ENCODE measurements around the gene SCAMP4. TPM values are rescaled to one million over a fixed set of nuclear protein-coding genes. Genes with fewer than 3 reads are reported as not detected.

SCAMP4 gene
- total and polyA plus RNA-seq, 2 of the 13 experiments (the other 11 are each of a cell fraction or from before 2014, with no cell fraction given) = 10.7 to 13.7 TPM

DNA sequence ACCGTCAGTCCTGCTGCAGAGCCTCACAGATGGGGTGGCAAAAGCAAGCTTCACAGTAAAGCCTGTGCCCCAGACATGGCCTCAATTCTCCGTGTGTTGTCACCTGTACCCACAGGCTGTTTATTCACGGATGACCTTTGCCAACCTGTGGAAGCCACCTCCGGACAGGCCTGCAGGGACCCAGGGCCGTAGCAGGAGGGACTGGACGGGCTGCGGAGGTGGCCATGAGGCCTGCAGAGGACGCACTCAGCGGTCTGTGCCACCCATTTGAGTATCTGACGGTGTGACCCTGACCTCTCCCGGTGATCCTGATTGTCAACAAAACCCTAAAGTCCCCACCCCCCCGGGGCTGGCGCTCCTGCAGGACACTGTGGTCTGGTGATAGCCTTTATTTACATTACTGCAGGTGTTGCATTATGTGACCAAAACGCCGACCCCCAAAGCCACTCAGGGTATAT is 34.0 kb upstream of the SCAMP4 start (continued):
- peak; percentile 15; the same call in 1 of the 2 replicates for TF ChIP-seq AHDC1 (CRISPR knock-in tag; IDR thresholded peaks at IDR 0.05; ENCODE audit: borderline replicate concordance)
- TF ChIP-seq PITX1 (CRISPR knock-in tag; IDR thresholded peaks at IDR 0.05) = peak; percentile 87
- peak; percentile 76; the same call in 1 of the 2 replicates for TF ChIP-seq ZNF124 (CRISPR knock-in tag; IDR thresholded peaks at IDR 0.05)
- TF ChIP-seq SOX6 (IDR thresholded peaks at IDR 0.05) = no peak
- peak; percentile 89 for TF ChIP-seq SOX6 (CRISPR knock-in tag; IDR thresholded peaks at IDR 0.05)
- TF ChIP-seq ZNF788 (CRISPR knock-in tag; IDR thresholded peaks at IDR 0.05; ENCODE audit: borderline replicate concordance) = peak; percentile 75; the same call in 1 of the 2 replicates
- TF ChIP-seq ZEB1 (IDR thresholded peaks at IDR 0.05; ENCODE audit: insufficient replicate concordance, low read depth) = peak; percentile 90
- no peak for TF ChIP-seq ZNF83 (CRISPR knock-in tag; IDR thresholded peaks at IDR 0.05; ENCODE audit: borderline replicate concordance)
- TF ChIP-seq, protein P1, sequence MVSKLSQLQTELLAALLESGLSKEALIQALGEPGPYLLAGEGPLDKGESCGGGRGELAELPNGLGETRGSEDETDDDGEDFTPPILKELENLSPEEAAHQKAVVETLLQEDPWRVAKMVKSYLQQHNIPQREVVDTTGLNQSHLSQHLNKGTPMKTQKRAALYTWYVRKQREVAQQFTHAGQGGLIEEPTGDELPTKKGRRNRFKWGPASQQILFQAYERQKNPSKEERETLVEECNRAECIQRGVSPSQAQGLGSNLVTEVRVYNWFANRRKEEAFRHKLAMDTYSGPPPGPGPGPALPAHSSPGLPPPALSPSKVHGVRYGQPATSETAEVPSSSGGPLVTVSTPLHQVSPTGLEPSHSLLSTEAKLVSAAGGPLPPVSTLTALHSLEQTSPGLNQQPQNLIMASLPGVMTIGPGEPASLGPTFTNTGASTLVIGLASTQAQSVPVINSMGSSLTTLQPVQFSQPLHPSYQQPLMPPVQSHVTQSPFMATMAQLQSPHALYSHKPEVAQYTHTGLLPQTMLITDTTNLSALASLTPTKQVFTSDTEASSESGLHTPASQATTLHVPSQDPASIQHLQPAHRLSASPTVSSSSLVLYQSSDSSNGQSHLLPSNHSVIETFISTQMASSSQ (IDR thresholded peaks at IDR 0.05; ENCODE audit: low read depth) = no peak
- TF ChIP-seq, protein P1 (CRISPR knock-in tag; IDR thresholded peaks at IDR 0.05; ENCODE audit: borderline replicate concordance) = peak; percentile 55; the same call in 1 of the 2 replicates
- TF ChIP-seq, protein P2, sequence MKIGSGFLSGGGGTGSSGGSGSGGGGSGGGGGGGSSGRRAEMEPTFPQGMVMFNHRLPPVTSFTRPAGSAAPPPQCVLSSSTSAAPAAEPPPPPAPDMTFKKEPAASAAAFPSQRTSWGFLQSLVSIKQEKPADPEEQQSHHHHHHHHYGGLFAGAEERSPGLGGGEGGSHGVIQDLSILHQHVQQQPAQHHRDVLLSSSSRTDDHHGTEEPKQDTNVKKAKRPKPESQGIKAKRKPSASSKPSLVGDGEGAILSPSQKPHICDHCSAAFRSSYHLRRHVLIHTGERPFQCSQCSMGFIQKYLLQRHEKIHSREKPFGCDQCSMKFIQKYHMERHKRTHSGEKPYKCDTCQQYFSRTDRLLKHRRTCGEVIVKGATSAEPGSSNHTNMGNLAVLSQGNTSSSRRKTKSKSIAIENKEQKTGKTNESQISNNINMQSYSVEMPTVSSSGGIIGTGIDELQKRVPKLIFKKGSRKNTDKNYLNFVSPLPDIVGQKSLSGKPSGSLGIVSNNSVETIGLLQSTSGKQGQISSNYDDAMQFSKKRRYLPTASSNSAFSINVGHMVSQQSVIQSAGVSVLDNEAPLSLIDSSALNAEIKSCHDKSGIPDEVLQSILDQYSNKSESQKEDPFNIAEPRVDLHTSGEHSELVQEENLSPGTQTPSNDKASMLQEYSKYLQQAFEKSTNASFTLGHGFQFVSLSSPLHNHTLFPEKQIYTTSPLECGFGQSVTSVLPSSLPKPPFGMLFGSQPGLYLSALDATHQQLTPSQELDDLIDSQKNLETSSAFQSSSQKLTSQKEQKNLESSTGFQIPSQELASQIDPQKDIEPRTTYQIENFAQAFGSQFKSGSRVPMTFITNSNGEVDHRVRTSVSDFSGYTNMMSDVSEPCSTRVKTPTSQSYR (CRISPR knock-in tag; IDR thresholded peaks at IDR 0.05; ENCODE audit: borderline replicate concordance) = peak; percentile 85; the same call in 1 of the 2 replicates
- peak; percentile 50; the same call in 1 of the 2 replicates for TF ChIP-seq BORCS8-MEF2B (CRISPR knock-in tag; IDR thresholded peaks at IDR 0.05)
- no peak for TF ChIP-seq CEBPB (IDR thresholded peaks at IDR 0.05; ENCODE audit: borderline replicate concordance, low read depth, low read length)
- no peak for TF ChIP-seq TCF7 (IDR thresholded peaks at IDR 0.05; ENCODE audit: low read depth)
- TF ChIP-seq SP5 (CRISPR knock-in tag; IDR thresholded peaks at IDR 0.05; ENCODE audit: borderline replicate concordance, low read depth) = peak; percentile 75; the same call in 1 of the 2 replicates

All from HepG2 (cell line).